ENCODE measurements around the gene PWWP2B. TPM values are rescaled to one million over a fixed set of nuclear protein-coding genes. Genes with fewer than 3 reads are reported as not detected.

The PWWP2B gene
- total and polyA plus RNA-seq, 2 of the 4 experiments (the other 2 are of a cell fraction), result 1.7 to 2.2 TPM

DNA sequence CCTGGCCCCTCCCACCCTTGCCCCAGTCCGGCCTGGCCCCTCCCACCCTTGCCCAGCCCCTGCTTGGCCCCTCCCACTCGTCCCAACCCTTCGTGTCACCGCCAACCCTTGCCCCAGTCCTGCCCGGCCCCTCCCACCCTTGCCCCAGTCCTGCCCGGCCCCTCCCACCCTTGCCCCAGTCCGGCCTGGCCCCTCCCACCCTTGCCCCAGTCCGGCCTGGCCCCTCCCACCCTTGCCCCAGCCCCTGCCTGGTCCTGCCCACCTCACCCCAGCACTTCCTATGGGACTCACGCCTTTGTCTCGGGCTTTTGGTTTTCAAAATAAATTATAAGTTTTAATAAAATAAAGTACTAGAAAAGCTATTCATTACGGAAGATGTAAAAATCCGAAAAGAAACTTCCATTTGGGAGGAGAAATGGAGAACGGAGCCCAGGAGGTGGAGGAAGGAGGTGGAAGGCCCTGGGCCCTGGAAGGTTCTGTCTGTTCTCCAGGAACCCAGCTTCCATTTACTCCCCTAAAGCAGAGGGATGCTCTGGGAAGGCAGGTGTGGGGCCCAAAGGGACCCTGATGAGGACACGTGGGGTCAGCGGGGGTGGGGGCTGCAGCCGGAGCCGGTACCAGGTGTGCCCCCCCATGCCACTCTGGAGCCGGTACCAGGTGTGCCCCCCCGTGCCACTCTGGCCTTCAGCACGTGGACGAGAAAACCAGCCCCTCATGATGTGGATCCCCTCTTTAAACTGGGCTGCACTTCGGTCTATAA lies 52.2 kb downstream of the PWWP2B start:
- intact Hi-C loops (cut with micrococcal nuclease), result no loop called here
- Histone ChIP-seq H3K9me1 (ENCODE audit: insufficient read depth, low read length) (no peaks in the 10 kb centered on the region), H3K18ac (ENCODE audit: low read depth, low read length) (no peak overlapping the region), H2AK5ac (ENCODE audit: low read depth, low read length) (no peak overlapping the region), H3K36me3 (ENCODE audit: control insufficient read depth, insufficient read depth, low read length) (no peaks in the 10 kb centered on the region), H3K4me3 (ENCODE audit: insufficient read depth, low read depth, low read length) (no peak overlapping the region), H4K8ac (ENCODE audit: low read depth in 2 of 2, low read length in 2 of 2) (no peak overlapping the region), H2AFZ (replicated peaks; ENCODE audit: low read length, poor library complexity) (no peak overlapping the region), H3K14ac (replicated peaks; ENCODE audit: low read depth, low read length) (no peak overlapping the region), H2BK15ac (ENCODE audit: low read depth, low read length) (no peak overlapping the region), H3K27me3 (ENCODE audit: control insufficient read depth, insufficient read depth, low read length) (no peaks in the 10 kb centered on the region; the same call in 1 of the 2 replicates), H4K91ac (ENCODE audit: insufficient read depth, low read depth, low read length) (no peak overlapping the region), H2BK120ac (ENCODE audit: low read depth, low read length) (no peak overlapping the region), H3K56ac (ENCODE audit: extremely low read depth, insufficient read depth, low read length) (no peak overlapping the region), H4K5ac (ENCODE audit: low read depth, low read length) (no peak overlapping the region), H3K23ac (ENCODE audit: low read depth, low read length) (no peak overlapping the region), H2AK9ac (replicated peaks; ENCODE audit: low read depth, low read length, poor library complexity) (no peak overlapping the region), H2BK20ac (ENCODE audit: low read depth, low read length) (no peak overlapping the region), H3K27ac (ENCODE audit: insufficient read depth, low read length) (no peak overlapping the region), H3K4ac (ENCODE audit: low read depth, low read length) (no peak overlapping the region), H2BK5ac (ENCODE audit: low read depth, low read length, poor library complexity, severe bottlenecking) (no peak overlapping the region), H3K4me2 (ENCODE audit: low read depth, low read length) (no peak overlapping the region), H4K20me1 (ENCODE audit: insufficient read depth, low read length) (no peaks in the 10 kb centered on the region), H3K79me1 (ENCODE audit: low read depth in 1 of 2, low read length in 2 of 2) (no peaks in the 10 kb centered on the region), H3K9me3 (ENCODE audit: control insufficient read depth, insufficient read depth, low read length) (no peaks in the 10 kb centered on the region), H3K9ac (ENCODE audit: low read depth, low read length) (no peak overlapping the region), H3K4me1 (ENCODE audit: control insufficient read depth, insufficient read depth, low read length) (peaks cover 13% of the 10 kb centered on the region)
- CTCF ChIA-PET, result no interaction called here
- no TSS peak for BruUV-seq (replicated peaks)
- DNase-seq (no peak), ATAC-seq (ENCODE audit: low read depth) (no peak)
- TF ChIP-seq POLR2A (IDR thresholded peaks at IDR 0.05; ENCODE audit: low read depth, low read length), result no peak
- no peak for TF ChIP-seq BHLHE40 (IDR thresholded peaks at IDR 0.05; ENCODE audit: low read depth, low read length)
- no peak for TF ChIP-seq RCOR1 (IDR thresholded peaks at IDR 0.05; ENCODE audit: insufficient replicate concordance, low read length)
- TF ChIP-seq RAD21 (IDR thresholded peaks at IDR 0.05; ENCODE audit: low read length), result no peak
- no peak for TF ChIP-seq RFX5 (IDR thresholded peaks at IDR 0.05; ENCODE audit: low read depth, low read length)
- TF ChIP-seq, protein P1, sequence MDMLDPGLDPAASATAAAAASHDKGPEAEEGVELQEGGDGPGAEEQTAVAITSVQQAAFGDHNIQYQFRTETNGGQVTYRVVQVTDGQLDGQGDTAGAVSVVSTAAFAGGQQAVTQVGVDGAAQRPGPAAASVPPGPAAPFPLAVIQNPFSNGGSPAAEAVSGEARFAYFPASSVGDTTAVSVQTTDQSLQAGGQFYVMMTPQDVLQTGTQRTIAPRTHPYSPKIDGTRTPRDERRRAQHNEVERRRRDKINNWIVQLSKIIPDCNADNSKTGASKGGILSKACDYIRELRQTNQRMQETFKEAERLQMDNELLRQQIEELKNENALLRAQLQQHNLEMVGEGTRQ (IDR thresholded peaks at IDR 0.05; ENCODE audit: low read depth, low read length), result no peak
- POLR2A ChIA-PET (ENCODE audit: unreplicated experiment), result no interaction called here
- dilution Hi-C loops (cut with HindIII; ENCODE audit: low sequenced_read_pairs, unreplicated experiment), result no loop called here
- 80% methylated on average over 3 of the region's 22 CpGs; no CpG with 5 or more reads in 1 of the 2 experiments for WGBS, 2 experiments (ENCODE audit: extremely low coverage in 2 of 2, insufficient read length in 1 of 2)
- in situ Hi-C loops (cut with MboI; ENCODE audit: low sequenced_read_pairs), result no loop called here

All from IMR-90 (cell line).